ENCODE measurements around the gene MOSMO. TPM values are rescaled to one million over a fixed set of nuclear protein-coding genes. Genes with fewer than 3 reads are reported as not detected.

MOSMO gene
- total RNA-seq, 1 experiment from 2014 or later, result 30.1 TPM

- no peaks in the 10 kb centered on the region for H3K9me3 Mint-ChIP-seq (ENCODE audit: low read depth, unreplicated experiment)
- peaks cover 45% of the 10 kb centered on the region for H3K36me3 Mint-ChIP-seq (ENCODE audit: insufficient read depth, unreplicated experiment)
- no peak for TF ChIP-seq CTCF (IDR thresholded peaks at IDR 0.05; ENCODE audit: unreplicated experiment)
- no TSS peak for BruUV-seq (replicated peaks)
- intact Hi-C loops (cut with micrococcal nuclease; ENCODE audit: unreplicated experiment), result no loop called here
- H3K27ac Mint-ChIP-seq (ENCODE audit: unreplicated experiment), result peak overlapping the region; percentile 2
- H3K4me3 Mint-ChIP-seq (ENCODE audit: low read depth, unreplicated experiment), result no peak overlapping the region
- H3K27me3 Mint-ChIP-seq (ENCODE audit: unreplicated experiment), result no peaks in the 10 kb centered on the region
- no peak for DNase-seq
- CTCF ChIA-PET, result no interaction called here
- no peaks in the 10 kb centered on the region for H3K4me1 Mint-ChIP-seq (ENCODE audit: low read depth, unreplicated experiment)
Observed at GRCh38 chr16:21987498-21987897, 20.4 kb upstream of the MOSMO start.

DNA sequence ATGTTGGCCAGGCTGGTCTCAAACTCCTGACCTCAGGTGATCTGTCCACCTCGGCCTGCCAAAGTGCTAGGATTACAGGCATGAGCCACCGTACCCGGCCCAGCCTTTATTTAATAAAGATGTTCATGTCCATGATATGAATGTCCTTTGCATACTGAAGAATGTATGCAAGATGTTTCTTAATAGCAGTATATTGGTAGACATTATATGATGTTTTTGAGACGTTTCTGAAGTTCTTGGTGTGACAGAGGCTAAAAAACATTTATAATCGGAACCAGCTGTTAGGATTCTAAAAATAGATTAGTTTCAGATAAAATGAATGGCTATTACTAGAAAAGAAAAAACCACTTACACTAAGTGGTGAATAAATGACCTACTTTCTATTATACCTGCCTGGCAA lies 18.8 kb upstream of the MOSMO start:
- CTCF ChIA-PET, result interaction anchor here (0.7 to 1.0 kb wide), 2 partner anchors 43 to 88 kb away, joined by 4 read pairs; no protein-coding TSS in a partner anchor
- Mint-ChIP-seq H3K4me1 (ENCODE audit: low read depth, unreplicated experiment) (no peaks in the 10 kb centered on the region), H3K36me3 (ENCODE audit: insufficient read depth, unreplicated experiment) (peaks cover 30% of the 10 kb centered on the region), H3K4me3 (ENCODE audit: low read depth, unreplicated experiment) (no peak overlapping the region), H3K27ac (ENCODE audit: unreplicated experiment) (no peak overlapping the region), H3K9me3 (ENCODE audit: low read depth, unreplicated experiment) (no peaks in the 10 kb centered on the region), H3K27me3 (ENCODE audit: unreplicated experiment) (no peaks in the 10 kb centered on the region)
- TF ChIP-seq CTCF (IDR thresholded peaks at IDR 0.05; ENCODE audit: unreplicated experiment), result no peak
- no TSS peak for BruUV-seq (replicated peaks)
- intact Hi-C loops (cut with micrococcal nuclease; ENCODE audit: unreplicated experiment), result no loop called here
- no peak for DNase-seq

GRCh38 chr16:21989751-21990150 lies 18.2 kb upstream of the MOSMO start:
- H3K9me3 Mint-ChIP-seq (ENCODE audit: low read depth, unreplicated experiment), result no peaks in the 10 kb centered on the region
- CTCF ChIA-PET, result interaction anchor here (1.0 kb wide), 1 partner anchor 88 kb away, joined by 4 read pairs; no protein-coding TSS in a partner anchor
- no peak for TF ChIP-seq CTCF (IDR thresholded peaks at IDR 0.05; ENCODE audit: unreplicated experiment)

DNA sequence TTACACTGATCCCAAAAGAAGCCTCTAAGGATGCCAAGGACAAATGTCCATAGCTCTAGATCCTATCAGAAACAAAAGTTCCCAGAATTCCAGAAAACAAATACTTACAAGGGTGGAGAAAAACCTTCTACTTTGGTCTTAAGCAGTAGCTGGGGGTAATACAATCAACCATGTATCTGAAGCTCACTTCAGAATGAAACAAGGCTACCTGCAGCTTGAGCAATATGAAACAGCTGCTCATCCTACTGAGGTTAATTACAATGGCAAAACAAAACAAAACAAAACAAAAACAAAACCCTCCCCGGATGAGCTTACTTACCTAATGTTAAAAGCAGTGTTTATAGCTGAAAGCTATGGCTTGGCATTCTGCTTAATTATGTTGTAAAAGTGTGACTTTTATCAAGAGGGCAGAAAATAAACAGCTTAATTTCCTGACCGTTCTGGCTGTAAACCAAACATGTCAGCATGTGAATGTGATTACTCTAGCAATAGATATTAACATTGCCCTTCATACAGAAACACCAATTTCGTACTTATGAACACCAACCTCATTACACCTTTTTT lies 17.4 kb upstream of the MOSMO start:
- Mint-ChIP-seq H3K36me3 (ENCODE audit: insufficient read depth, unreplicated experiment) (peaks cover 24% of the 10 kb centered on the region), H3K27me3 (ENCODE audit: unreplicated experiment) (no peaks in the 10 kb centered on the region), H3K4me3 (ENCODE audit: low read depth, unreplicated experiment) (no peak overlapping the region), H3K27ac (ENCODE audit: unreplicated experiment) (no peak overlapping the region), H3K4me1 (ENCODE audit: low read depth, unreplicated experiment) (no peaks in the 10 kb centered on the region), H3K9me3 (ENCODE audit: low read depth, unreplicated experiment) (no peaks in the 10 kb centered on the region)
- CTCF ChIA-PET, result interaction anchor here (1.3 kb wide), 1 partner anchor 12 kb away, joined by 3 read pairs; no protein-coding TSS in a partner anchor
- DNase-seq, result no peak
- BruUV-seq (replicated peaks), result no TSS peak
- no peak for TF ChIP-seq CTCF (IDR thresholded peaks at IDR 0.05; ENCODE audit: unreplicated experiment)
- intact Hi-C loops (cut with micrococcal nuclease; ENCODE audit: unreplicated experiment), result no loop called here

More at GRCh38 chr16:21989751-21990150, 18.2 kb upstream of the MOSMO start:
- intact Hi-C loops (cut with micrococcal nuclease; ENCODE audit: unreplicated experiment), result no loop called here
- H3K27ac Mint-ChIP-seq (ENCODE audit: unreplicated experiment), result no peak overlapping the region
- H3K4me3 Mint-ChIP-seq (ENCODE audit: low read depth, unreplicated experiment), result no peak overlapping the region
- no peaks in the 10 kb centered on the region for H3K4me1 Mint-ChIP-seq (ENCODE audit: low read depth, unreplicated experiment)
- H3K27me3 Mint-ChIP-seq (ENCODE audit: unreplicated experiment), result no peaks in the 10 kb centered on the region
- BruUV-seq (replicated peaks), result no TSS peak
- DNase-seq, result no peak
- H3K36me3 Mint-ChIP-seq (ENCODE audit: insufficient read depth, unreplicated experiment), result peaks cover 27% of the 10 kb centered on the region

Data from Calu3 (cell line).